Smooth muscle cell (in vitro differentiated cells): ENCODE measurements around the gene LARGE1. TPM values are rescaled to one million over a fixed set of nuclear protein-coding genes. Genes with fewer than 3 reads are reported as not detected.

Source experiments
- DNase-seq: peaks from one replicate; lab custom pipeline; 2025; ENCODE audit not compliant: unreplicated experiment; lab: John Stamatoyannopoulos, UW
- H2AFZ ChIP-seq: fragments of 200-600 bp; sonication (generic); 2 replicates; pipeline ENCODE4 v1.6.0; 2016; ENCODE audit warnings: antibody characterized with exemption, low read depth, mild to moderate bottlenecking
- H3F3A ChIP-seq: fragments of 200-600 bp; sonication (generic); 2 replicates; pipeline ENCODE4 v1.6.0; 2017; ENCODE audit warnings: antibody characterized with exemption, low read depth
- H3K27ac ChIP-seq: fragments of 200-600 bp; sonication (generic); 2 replicates; pipeline ENCODE4 v1.5.1; 2016; ENCODE audit warnings: low read depth, mild to moderate bottlenecking
- H3K27me3 ChIP-seq: fragments of 200-600 bp; sonication (generic); 2 replicates; pipeline ENCODE4 v1.6.1; 2016; ENCODE audit warnings: low read depth, mild to moderate bottlenecking
- H3K36me3 ChIP-seq: fragments of 200-600 bp; sonication (generic); 2 replicates; pipeline ENCODE4 v1.5.1; 2016; ENCODE audit warnings: low read depth
- H3K4me1 ChIP-seq: fragments of 200-600 bp; sonication (generic); 2 replicates; pipeline ENCODE4 v1.5.1; 2016; ENCODE audit warnings: low read depth
- H3K4me2 ChIP-seq: fragments of 200-600 bp; sonication (generic); 2 replicates; pipeline ENCODE4 v1.6.0; 2016; ENCODE audit warnings: mild to moderate bottlenecking
- H3K4me3 ChIP-seq: fragments of 200-600 bp; sonication (generic); 2 replicates; pipeline ENCODE4 v1.5.1; 2016; ENCODE audit warnings: mild to moderate bottlenecking
- H3K79me2 ChIP-seq: fragments of 200-600 bp; sonication (generic); 2 replicates; pipeline ENCODE4 v1.6.0; 2016; ENCODE audit warnings: low read depth, mild to moderate bottlenecking
- H3K9ac ChIP-seq: fragments of 200-600 bp; sonication (generic); 2 replicates; pipeline ENCODE4 v1.6.0; 2016; ENCODE audit warnings: low read depth
- H3K9me3 ChIP-seq: fragments of 200-600 bp; sonication (generic); replicated peaks from 2 replicates; pipeline ENCODE4 v1.5.1; 2016; ENCODE audit warnings: low read depth
- H4K20me1 ChIP-seq: fragments of 200-600 bp; sonication (generic); 2 replicates; pipeline ENCODE4 v1.6.0; 2016; ENCODE audit warnings: low read depth
- WGBS: methylation state at CpG from one replicate; pipeline ENCODE4 v1.1.7; 2016; ENCODE audit warnings: low lambda C conversion rate; 5-methylcytosine and 5-hydroxymethylcytosine counted together
- polyA plus RNA-seq: library from polyadenylated mRNA; unstranded; fragments of >200 nt; fragmentation: Nextera tagmentation; extraction: Ambion mirVana; gene quantifications from 2 replicates; pipeline ENCODE4 v1.2.1, GENCODE V29; 2016
- total RNA-seq: library from RNA; depleted of rRNA; stranded (reverse); fragments of >200 nt; gene quantifications from 2 replicates; pipeline ENCODE4 v1.2.3, GENCODE V29; 2014
- TF ChIP-seq, protein P1 (sequence below): fragments of 200-600 bp; sonication (generic); IDR thresholded peaks from 2 replicates; pipeline ENCODE4 v1.5.1; 2017; ENCODE audit warnings: borderline replicate concordance, mild to moderate bottlenecking, antibody characterized with exemption; ENCODE audit not compliant: insufficient read depth, poor library complexity, severe bottlenecking

The LARGE1 gene
- total and polyA plus RNA-seq, 2 experiments from 2014 or later: 11.9 to 18.0 TPM

DNA sequence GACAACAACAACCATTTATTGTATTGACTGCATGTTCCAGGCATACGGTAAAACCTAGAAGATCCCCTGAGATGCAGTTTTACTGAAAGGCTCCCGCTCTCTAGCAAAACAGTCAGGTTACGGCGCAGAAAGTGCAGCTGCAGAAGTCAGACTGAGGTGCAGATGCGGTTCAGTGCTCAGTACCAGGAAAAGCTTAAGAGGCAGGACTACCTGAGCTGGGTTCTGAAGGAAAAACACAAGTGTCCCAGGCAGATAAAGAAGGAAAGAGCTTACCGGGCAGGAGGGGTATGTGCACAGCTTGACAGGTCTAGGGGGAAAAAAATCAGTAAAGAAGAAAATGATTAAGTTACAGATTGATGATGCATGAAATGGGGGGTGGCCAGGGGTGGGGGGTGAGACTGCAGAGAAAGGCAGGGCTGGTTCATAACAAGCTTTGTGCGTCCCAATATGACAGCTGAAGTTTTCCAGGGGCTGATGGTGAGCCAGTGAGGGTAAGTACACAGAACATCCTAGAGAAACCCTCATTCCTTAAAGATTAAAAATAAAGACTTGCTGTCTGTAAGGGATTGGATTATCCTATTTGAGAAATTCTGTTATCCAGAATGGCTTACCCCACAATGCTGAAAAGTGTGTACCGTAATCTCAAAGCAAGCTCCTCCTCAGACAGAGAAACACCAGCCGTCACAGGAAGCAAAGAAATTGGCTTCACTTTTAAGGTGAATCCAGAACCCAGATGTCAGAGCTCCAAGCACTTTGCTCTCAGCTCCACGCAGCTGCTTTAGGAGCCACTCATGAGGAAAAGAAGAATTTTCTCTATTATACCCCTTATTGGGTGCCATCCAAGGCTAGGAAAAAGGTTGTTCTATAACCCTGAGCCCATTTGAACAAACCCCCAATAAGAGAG lies 11.9 kb downstream of the LARGE1 start:
- H3K27me3 ChIP-seq: no peaks in the 10 kb centered on the region
- peak overlapping the region; percentile 46 for H3K4me2 ChIP-seq
- TF ChIP-seq, protein P1, sequence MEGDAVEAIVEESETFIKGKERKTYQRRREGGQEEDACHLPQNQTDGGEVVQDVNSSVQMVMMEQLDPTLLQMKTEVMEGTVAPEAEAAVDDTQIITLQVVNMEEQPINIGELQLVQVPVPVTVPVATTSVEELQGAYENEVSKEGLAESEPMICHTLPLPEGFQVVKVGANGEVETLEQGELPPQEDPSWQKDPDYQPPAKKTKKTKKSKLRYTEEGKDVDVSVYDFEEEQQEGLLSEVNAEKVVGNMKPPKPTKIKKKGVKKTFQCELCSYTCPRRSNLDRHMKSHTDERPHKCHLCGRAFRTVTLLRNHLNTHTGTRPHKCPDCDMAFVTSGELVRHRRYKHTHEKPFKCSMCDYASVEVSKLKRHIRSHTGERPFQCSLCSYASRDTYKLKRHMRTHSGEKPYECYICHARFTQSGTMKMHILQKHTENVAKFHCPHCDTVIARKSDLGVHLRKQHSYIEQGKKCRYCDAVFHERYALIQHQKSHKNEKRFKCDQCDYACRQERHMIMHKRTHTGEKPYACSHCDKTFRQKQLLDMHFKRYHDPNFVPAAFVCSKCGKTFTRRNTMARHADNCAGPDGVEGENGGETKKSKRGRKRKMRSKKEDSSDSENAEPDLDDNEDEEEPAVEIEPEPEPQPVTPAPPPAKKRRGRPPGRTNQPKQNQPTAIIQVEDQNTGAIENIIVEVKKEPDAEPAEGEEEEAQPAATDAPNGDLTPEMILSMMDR: no peak
- no peaks in the 10 kb centered on the region for H3K9me3 ChIP-seq
- no peak for DNase-seq
- no peaks in the 10 kb centered on the region for H3K4me1 ChIP-seq
- H3K79me2 ChIP-seq: peaks cover 15% of the 10 kb centered on the region
- no peak overlapping the region for H3K4me3 ChIP-seq
- no peak overlapping the region for H3K9ac ChIP-seq
- H3F3A ChIP-seq: no peaks in the 10 kb centered on the region
- H2AFZ ChIP-seq: no peak overlapping the region
- WGBS: 82% methylated on average over 10 of the region's 10 CpGs
- H3K27ac ChIP-seq: peak overlapping the region; percentile 16
- no peaks in the 10 kb centered on the region for H3K36me3 ChIP-seq
- H4K20me1 ChIP-seq: peaks cover 44% of the 10 kb centered on the region

DNA sequence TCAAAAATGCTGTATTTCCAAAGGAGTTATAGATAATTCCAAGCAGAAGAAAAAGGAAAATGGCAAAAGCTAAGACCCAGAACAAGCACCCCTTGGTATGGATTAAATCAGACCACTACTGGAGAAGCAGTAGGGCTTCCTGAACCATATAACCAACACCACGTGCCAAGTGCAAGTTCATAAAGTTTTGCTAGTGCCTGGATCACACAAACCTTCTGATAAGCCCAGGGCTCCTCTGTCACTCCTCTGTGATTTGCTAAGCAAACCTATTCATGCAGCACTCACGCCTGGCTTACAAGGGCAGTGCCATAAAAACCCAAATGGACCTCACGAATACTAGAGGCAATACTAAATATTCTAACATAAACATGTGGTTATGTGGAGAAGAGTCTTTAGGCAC lies 13.3 kb downstream of the LARGE1 start:
- Histone ChIP-seq H3K4me2 (no peak overlapping the region), H3K27me3 (no peaks in the 10 kb centered on the region), H3K9ac (no peak overlapping the region), H2AFZ (no peak overlapping the region), H3K36me3 (no peaks in the 10 kb centered on the region), H4K20me1 (peaks cover 42% of the 10 kb centered on the region), H3F3A (no peaks in the 10 kb centered on the region), H3K79me2 (peaks cover 6% of the 10 kb centered on the region), H3K4me3 (no peak overlapping the region), H3K9me3 (no peaks in the 10 kb centered on the region), H3K4me1 (no peaks in the 10 kb centered on the region), H3K27ac (no peak overlapping the region)
- DNase-seq: no peak
- 76% methylated on average over 3 of the region's 3 CpGs for whole genome bisulfite sequencing
- TF ChIP-seq, protein P1: no peak

DNA sequence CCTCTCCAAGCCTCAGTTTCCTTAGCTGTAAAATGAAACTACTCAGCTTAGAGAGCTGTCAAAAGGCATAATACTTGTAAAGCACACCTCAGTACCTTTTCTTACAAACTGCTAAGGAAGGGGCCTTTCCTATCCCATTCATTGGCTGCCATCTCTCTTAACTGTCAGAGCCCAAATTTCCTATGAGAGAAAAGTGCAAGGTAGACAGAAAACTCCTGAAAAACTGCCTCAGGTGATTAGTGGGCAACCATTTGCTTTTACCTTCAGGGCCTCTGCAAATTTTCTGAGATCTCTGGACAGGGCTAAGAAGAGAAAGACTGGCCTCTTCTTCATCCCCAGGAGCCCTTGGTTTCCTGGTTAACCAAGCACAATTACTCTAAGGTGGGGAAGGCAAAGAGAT lies 13.8 kb downstream of the LARGE1 start:
- no peak for DNase-seq
- no peaks in the 10 kb centered on the region for H3K36me3 ChIP-seq
- H3K4me3 ChIP-seq: no peak overlapping the region
- H3K79me2 ChIP-seq: peaks cover 6% of the 10 kb centered on the region
- peaks cover 38% of the 10 kb centered on the region for H4K20me1 ChIP-seq
- H3K9ac ChIP-seq: no peak overlapping the region
- H3K9me3 ChIP-seq: no peaks in the 10 kb centered on the region
- H3F3A ChIP-seq: no peaks in the 10 kb centered on the region
- no peak overlapping the region for H2AFZ ChIP-seq
- no peaks in the 10 kb centered on the region for H3K4me1 ChIP-seq
- TF ChIP-seq, protein P1: no peak
- H3K27ac ChIP-seq: no peak overlapping the region
- no peak overlapping the region for H3K4me2 ChIP-seq
- no peaks in the 10 kb centered on the region for H3K27me3 ChIP-seq

DNA sequence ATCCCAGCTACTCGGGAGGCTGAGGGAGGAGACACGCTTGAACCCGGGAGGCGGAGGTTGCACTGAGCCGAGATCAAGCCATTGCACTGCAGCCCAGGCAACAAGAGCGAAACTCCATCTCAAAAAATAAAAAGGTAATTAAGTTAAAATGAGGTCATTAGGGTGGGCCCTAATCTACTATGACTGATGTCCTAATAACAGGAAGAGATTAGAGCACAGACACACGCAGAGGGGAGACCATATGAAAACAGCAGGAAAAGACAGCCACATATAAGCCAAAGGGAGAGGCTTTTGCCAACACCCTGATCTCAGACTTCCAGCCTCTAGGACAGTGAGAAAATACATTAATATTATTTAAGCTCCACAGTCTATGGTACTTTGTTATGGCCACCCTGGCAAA lies 17.3 kb downstream of the LARGE1 start:
- DNase-seq: no peak
- H3K4me2 ChIP-seq: no peak overlapping the region
- H3K36me3 ChIP-seq: no peaks in the 10 kb centered on the region
- peaks cover 7% of the 10 kb centered on the region for H3K79me2 ChIP-seq
- H3K9ac ChIP-seq: no peak overlapping the region
- no peaks in the 10 kb centered on the region for H3K27me3 ChIP-seq
- no peak overlapping the region for H3K27ac ChIP-seq
- peaks cover 9% of the 10 kb centered on the region for H3K4me1 ChIP-seq
- H2AFZ ChIP-seq: no peak overlapping the region
- H3F3A ChIP-seq: no peaks in the 10 kb centered on the region
- TF ChIP-seq, protein P1: no peak
- H3K4me3 ChIP-seq: no peak overlapping the region
- peaks cover 36% of the 10 kb centered on the region for H4K20me1 ChIP-seq
- no peaks in the 10 kb centered on the region for H3K9me3 ChIP-seq
- 84% methylated on average over 7 of the region's 7 CpGs for WGBS
